Measurements from ENCODE around the gene DUSP3.
A peak's percentile ranks its signal among the peaks of the same experiment; 100 is the strongest.

Gene DUSP3
- total RNA-seq, result 16.2 to 24.0 reads per million in 2 donors

DNA sequence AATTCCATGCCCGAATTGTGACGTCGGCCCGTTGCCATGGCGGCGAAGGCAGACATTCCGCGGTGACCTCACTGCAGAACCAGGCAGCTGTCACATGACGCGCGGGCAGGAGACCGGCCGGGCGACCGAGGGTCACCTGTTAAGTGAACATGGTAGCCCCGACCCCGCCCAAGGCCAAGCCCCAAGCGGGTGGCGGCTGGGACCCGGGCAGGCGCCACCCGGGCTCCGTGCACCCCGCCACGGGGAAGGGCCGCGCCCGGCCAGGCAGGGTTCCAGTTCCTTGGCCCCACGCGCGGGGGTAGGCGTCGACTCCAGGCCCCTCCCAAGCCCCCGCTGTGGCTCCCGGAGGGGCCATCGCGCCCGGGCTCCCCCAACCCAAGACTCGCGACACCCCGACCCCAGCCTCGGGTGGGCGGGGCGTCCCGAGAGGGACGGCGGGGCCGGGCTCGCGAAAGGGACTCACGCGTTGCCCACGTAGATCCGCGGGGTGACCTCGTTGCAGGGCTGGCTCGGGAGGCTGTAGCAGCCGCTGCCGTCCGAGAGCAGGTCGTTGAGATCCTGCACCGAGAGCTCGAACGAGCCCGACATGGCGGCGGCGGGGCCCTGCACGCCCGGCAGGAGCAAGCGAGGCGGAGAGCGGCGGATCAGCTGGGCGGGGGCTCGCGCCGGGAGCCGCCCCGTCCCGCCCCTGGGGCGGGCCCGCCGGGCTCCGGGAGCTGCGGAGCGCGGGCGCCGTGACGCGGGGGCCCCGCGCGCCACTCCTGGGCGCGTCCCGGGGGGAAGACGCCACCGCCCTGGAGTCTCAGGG lies at the start of gene DUSP3:
DUSP3 (minus strand) TSS at position 641 of the 808 bp plus-strand sequence; CDS start at position 588, 53 bp downstream.
- peak; percentile 65 for DNase-seq

GRCh38 chr17:43827596-43827995 lies 48.8 kb upstream of the DUSP3 start:
- no peak for DNase-seq

DNA sequence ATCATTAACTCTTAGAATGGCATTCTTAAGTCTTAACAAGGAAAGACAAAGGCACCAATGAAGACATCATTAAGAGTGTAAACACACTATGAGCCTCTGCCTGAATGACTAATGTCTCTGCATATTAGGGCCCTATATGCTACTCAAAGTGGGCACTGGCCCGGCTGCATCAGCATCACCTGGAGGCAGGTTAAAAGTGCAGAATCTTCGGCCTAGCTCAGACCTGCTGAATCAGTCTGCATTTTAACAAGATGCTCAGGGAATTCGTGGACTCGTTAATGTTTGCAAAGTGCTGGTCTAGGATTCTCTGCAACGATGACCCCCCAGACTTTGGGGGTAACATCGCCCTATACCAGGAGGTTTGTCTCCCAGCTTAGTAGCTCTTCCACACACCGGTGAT lies 47.4 kb upstream of the DUSP3 start:
- DNase-seq, result no peak

DNA sequence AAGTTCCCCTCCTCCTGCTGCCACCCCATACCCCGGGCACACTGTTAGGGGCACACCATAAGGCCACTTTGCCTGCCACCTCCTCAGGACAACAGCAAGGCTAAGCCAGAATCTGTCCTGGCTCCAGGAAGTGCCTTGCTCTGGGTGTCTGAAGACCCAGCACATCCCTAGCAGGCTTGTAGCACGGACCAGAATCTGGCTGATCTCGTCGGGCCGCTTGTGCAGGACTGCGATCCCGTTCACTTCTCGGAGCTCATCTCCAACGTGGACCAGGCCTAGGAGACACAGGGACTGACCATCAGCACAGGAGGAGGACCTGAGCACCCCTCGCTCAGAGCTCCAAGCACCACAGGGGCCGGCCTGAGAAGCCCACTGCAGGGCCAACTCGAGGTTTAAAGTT lies 46.8 kb upstream of the DUSP3 start:
- no peak for DNase-seq

- DNase-seq, result no peak
Observed at GRCh38 chr17:43823350-43824084, 44.7 kb upstream of the DUSP3 start.

DNA sequence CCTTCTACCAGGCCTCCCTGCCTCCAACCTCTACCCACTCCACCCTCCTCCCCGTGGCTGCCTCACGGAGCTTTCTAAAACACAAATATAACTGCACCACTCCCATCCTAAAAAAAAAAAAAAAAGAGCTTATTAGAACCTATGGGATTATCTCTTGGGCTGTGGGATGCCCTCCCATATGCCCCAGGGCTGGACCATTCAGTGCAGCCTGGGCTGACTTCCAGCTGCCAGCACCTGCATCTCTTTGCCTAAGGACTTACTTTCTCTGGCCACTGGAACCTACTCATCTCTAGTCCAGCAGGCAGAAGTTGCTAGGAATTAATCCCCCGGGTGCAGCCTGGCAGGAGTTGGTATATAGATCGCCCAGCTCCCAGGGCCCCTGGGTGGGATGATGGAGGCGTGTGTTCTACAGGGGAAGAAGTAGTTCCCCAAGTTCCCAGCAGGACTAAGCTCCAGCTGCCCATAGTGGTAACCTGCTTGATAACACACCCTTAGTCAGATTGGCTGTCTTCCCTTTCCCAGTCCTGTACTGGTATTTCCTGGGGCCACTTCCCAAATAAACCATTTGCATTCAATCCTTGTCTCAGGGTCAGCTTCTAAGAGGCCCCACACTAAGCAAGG lies 43.9 kb upstream of the DUSP3 start:
- no peak for DNase-seq

- DNase-seq, result no peak
Observed at GRCh38 chr17:43820759-43821158, 42.0 kb upstream of the DUSP3 start.

GRCh38 chr17:43818966-43819365 lies 40.2 kb upstream of the DUSP3 start:
- DNase-seq, result no peak

DNA sequence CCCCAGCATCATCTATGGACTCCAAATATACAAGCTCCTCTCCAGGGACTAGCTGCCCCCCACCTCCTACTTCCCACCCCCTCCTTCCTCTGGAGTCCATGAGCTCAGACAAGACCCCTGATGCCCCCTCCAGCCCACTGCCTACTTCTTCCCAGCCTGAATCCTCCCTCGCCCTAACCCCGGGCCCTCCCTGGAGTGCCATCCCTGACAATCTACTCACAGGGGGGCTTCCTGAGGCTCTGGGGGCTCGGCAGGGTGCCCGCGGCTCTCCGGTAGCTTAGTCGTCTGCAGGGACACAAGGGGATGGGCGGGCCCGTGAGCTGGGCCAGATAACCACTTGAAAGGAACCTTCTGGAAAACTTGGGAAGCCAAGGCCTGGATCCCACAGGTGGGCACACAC lies 39.0 kb upstream of the DUSP3 start:
- DNase-seq, result no peak

GRCh38 chr17:43816336-43817320 lies 37.9 kb upstream of the DUSP3 start:
- DNase-seq, result no peak

DNA sequence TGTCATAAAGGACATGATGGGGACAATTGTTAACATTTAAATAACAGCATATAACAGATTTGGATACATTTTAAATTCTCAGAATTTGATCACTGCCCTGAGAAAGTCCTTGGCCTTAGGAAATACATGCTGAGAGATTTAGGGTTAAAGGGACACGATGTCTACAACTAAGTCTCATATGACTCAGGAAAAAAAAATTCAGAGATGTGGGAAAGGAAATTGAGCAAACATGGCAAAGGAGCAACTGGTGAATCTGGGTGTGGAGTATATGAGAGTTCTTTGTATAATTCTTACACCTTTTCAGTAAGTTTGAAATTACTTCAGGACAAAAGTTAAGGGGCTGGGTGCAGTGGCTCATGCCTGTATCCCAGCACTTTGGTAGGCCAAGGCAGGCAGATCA lies 35.9 kb upstream of the DUSP3 start:
- DNase-seq, result no peak

- DNase-seq, result no peak
Observed at GRCh38 chr17:43814026-43814425, 35.2 kb upstream of the DUSP3 start.

DNA sequence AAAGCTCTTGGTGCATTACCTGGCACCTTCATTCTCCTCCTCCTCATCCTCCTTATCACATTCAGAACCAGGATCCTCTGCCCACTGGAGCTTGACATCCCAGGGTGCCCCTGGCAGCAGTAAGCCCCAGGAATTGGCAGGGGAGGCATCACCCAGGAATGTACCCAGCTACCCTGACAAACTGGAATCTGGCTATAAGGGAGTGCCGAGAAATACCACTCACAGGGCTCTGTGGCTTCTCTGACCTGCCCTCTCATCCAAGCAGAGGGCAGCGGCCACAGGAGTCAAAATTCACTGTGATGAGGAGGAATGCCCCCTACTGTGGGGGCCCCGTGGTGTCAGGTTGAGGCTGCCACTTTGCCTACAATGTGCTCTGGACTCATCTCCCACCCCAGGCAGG lies 34.6 kb upstream of the DUSP3 start:
- DNase-seq, result no peak

GRCh38 chr17:43812396-43813265 lies 33.9 kb upstream of the DUSP3 start:
- DNase-seq, result no peak

GRCh38 chr17:43810823-43811222 lies 32.0 kb upstream of the DUSP3 start:
- no peak for DNase-seq

GRCh38 chr17:43810226-43810715 lies 31.5 kb upstream of the DUSP3 start:
- DNase-seq, result no peak

DNA sequence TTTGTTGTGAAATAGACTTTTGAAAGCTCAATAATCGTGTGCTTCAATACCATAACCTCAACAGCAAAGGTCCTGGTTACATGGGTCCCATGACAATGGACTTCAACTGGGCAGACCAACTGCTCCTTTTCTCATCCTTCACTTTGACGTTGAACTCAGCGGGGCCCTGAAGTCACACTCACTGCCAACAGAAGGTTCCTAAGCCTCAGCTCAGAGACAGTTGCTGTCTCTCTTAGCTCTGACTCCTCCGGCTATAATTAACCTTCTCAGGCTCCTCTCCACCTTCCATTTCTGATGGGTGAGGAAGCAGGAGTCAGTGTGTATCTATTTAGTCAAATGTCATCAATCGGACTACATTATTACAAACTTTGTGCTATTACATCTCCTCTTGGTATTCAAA lies 30.3 kb upstream of the DUSP3 start:
- no peak for DNase-seq

DNA sequence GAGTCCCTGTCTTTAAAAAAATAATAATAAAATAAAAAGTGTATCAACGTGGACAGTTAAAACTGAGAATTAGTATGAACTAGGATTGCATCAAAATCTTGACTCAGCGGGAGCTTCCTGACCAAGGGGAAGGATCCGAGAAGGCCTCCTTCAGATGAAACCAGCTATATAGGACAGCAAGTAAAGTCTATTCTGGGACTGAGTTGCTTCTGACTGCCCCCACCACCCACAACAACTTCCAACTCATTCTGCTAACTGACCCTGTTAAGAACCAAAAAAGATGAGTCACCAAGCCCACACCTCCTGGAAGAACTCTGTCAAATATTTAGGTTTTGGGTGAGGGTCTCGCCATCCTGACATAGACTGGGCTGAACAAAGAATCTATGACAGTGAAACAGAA lies 29.3 kb upstream of the DUSP3 start:
- DNase-seq, result no peak

- no peak for DNase-seq
Observed at GRCh38 chr17:43805117-43805516, 26.3 kb upstream of the DUSP3 start.

DNA sequence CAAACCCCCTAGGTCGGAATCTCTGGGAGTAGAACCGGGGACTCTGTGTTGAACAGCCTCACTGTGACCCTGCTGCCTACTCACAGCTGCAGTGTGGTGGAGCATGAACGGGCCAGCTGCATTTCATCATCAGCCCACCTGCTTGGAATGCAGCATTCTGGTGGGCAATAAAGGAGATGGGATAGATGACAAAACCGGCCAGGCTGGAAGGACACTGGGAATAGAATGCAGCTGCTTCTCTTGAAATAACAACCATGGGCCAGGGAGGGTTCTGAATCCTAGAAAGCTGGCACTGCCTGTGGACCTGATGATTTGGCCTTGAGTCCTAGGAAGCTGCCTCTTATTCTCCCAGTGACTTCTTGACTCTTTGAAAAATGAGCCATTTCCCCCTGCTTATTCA lies 25.0 kb upstream of the DUSP3 start:
- DNase-seq, result no peak

DNA sequence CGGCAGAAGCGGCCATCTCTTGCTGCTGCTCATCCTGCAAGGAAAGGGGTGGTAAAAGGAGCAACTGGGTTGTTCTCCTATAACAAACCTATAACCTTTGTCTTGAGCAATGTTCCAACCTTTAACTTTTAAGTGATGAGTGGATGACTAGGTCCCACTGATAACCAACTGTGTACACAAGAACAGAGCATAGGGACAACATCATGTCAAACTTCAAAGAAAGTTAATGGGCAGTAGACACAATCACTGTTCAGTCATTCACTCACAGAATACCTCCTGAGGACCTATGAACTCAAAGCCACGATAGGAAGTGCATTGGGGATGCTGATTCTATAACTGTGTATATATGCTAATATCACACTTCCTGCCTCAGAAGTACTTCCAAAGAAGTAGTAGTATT lies 23.1 kb upstream of the DUSP3 start:
- DNase-seq, result no peak

Data from T-helper 9 cell (primary cell).